HCT116 (cell line): ENCODE measurements around the gene IL1RAPL1. TPM values are rescaled to one million over a fixed set of nuclear protein-coding genes. Genes with fewer than 3 reads are reported as not detected.

Source experiments
- ATAC-seq: fragments of 200-7000 bp; cut with Tn5 transposase; 2 replicates; pipeline ENCODE4 v1.9.1; 2020; ENCODE audit warnings: mild to moderate bottlenecking, moderate library complexity
- BruUV-seq: library from RNA; stranded (reverse); fragments of 400-500 nt; replicated peaks from 2 replicates; lab custom pipeline; 2021; lab: Mats Ljungman, UMichigan
- CTCF ChIA-PET: fragments of 300-600 bp; sonication (Branson Sonifier 250); formaldehyde crosslinking; loops from one replicate; lab custom pipeline; 2021; ENCODE audit warnings: antibody characterized with exemption; lab: Charles Lee
- POLR2A ChIA-PET: fragments of 300-600, 350-600 bp; sonication (Branson Sonifier 250); formaldehyde crosslinking; loops from one replicate; lab custom pipeline; 2021; ENCODE audit warnings: antibody characterized with exemption; lab: Charles Lee
- RAD21 ChIA-PET, 2 experiments: fragments of 300-600 bp; sonication (Branson Sonifier 250); formaldehyde crosslinking; loops; one replicate each; lab custom pipeline; 2023; ENCODE audit warnings: low total read pairs in 2 of 2; ENCODE audit not compliant: uncharacterized antibody in 2 of 2, unreplicated experiment in 2 of 2, low non-redundant PET in 1 of 2; lab: Charles Lee
- DNase-seq: peaks from one replicate; pipeline ENCODE4 v3.0.0-alpha.2; 2010; ENCODE audit warnings: low read depth, low spot score
- H2AFZ ChIP-seq: fragments of 200-600 bp; shearing (Covaris generic), sonication (generic); 2 replicates; pipeline ENCODE4 v1.6.1; 2017; ENCODE audit warnings: low read depth, mixed run types, mixed read lengths, antibody characterized with exemption, low read length; ENCODE audit not compliant: poor library complexity, severe bottlenecking
- H3K27ac ChIP-seq: 2 replicates; pipeline ENCODE4 v1.5.1; 2012; ENCODE audit warnings: low read depth, low read length
- H3K27me3 ChIP-seq: fragments of 200-600 bp; sonication (generic); 2 replicates; pipeline ENCODE4 v1.6.1; 2016; ENCODE audit warnings: mixed run types, low read length, mixed read lengths; ENCODE audit not compliant: insufficient read depth
- H3K36me3 ChIP-seq, 2 experiments: fragments of 200-500 bp in 1 of 2; fragments of 200-600 bp in 1 of 2; sonication (Bioruptor generic) in 1 of 2; sonication (generic) in 1 of 2; 2 replicates each; pipeline versions ENCODE4 v1.5.1 to v1.6.1; 2014 to 2016; ENCODE audit warnings: low read length in 2 of 2, inconsistent platforms in 1 of 2, mixed read lengths in 1 of 2, mixed run types in 1 of 2; ENCODE audit not compliant: insufficient read depth in 2 of 2, control insufficient read depth in 1 of 2
- H3K4me1 ChIP-seq, 2 experiments: fragments of 200-600 bp in 1 of 2; sonication (generic) in 1 of 2; 2 replicates each; pipeline versions ENCODE4 v1.5.1 to v1.6.1; 2012 to 2017; ENCODE audit warnings: low read length in 2 of 2, inconsistent platforms in 1 of 2, mild to moderate bottlenecking in 1 of 2, mixed read lengths in 1 of 2, mixed run types in 1 of 2, moderate library complexity in 1 of 2; ENCODE audit not compliant: insufficient read depth in 2 of 2, control insufficient read depth in 1 of 2
- H3K4me2 ChIP-seq: fragments of 200-600 bp; sonication (generic); 2 replicates; pipeline ENCODE4 v1.6.1; 2017; ENCODE audit warnings: mixed run types, low read length, mixed read lengths
- H3K4me3 ChIP-seq, 2 experiments: fragments of 200-600 bp in 1 of 2; sonication (generic) in 1 of 2; replicated peaks in 1 of 2; 2 replicates each; pipeline ENCODE4 v1.5.1; 2011 to 2016; ENCODE audit warnings: low read length in 2 of 2, control low read depth in 1 of 2, low read depth in 1 of 2, mild to moderate bottlenecking in 1 of 2, mixed read lengths in 1 of 2, mixed run types in 1 of 2
- H3K79me2 ChIP-seq: fragments of 200-600 bp; sonication (generic); 2 replicates; pipeline ENCODE4 v1.6.1; 2017; ENCODE audit warnings: mild to moderate bottlenecking, mixed run types, low read length, moderate library complexity, mixed read lengths; ENCODE audit not compliant: insufficient read depth
- H3K9ac ChIP-seq: fragments of 200-600 bp; sonication (generic); 2 replicates; pipeline ENCODE4 v1.6.1; 2016; ENCODE audit warnings: low read length, mixed read lengths
- H3K9me2 ChIP-seq: fragments of 200-600 bp; sonication (generic), shearing (Covaris generic); 2 replicates; pipeline ENCODE4 v1.6.1; 2017; ENCODE audit warnings: mixed run types, mild to moderate bottlenecking, moderate library complexity; ENCODE audit not compliant: insufficient read depth
- H3K9me3 ChIP-seq, 2 experiments: fragments of 200-500 bp in 1 of 2; fragments of 200-600 bp in 1 of 2; sonication (Bioruptor generic) in 1 of 2; sonication (generic) in 1 of 2; 2 replicates each; pipeline ENCODE4 v1.6.1; 2014 to 2017; ENCODE audit warnings: low read length in 2 of 2, mixed read lengths in 2 of 2, inconsistent platforms in 1 of 2, low read depth in 1 of 2, mild to moderate bottlenecking in 1 of 2, mixed run types in 1 of 2, moderate library complexity in 1 of 2; ENCODE audit not compliant: control insufficient read depth in 1 of 2, insufficient read depth in 1 of 2
- H4K20me1 ChIP-seq: fragments of 200-600 bp; sonication (generic), shearing (Covaris generic); 2 replicates; pipeline ENCODE4 v1.6.1; 2017; ENCODE audit warnings: mixed run types, mild to moderate bottlenecking, moderate library complexity; ENCODE audit not compliant: insufficient read depth
- SRF ChIP-seq: IDR thresholded peaks from 2 replicates; pipeline ENCODE4 v1.6.1; 2012; ENCODE audit warnings: low read depth
- ZFX ChIP-seq: fragments of 450-650 bp; IDR thresholded peaks from 2 replicates; pipeline ENCODE4 v1.6.1; 2017
- intact Hi-C: fragments of 100-400 bp; cut with micrococcal nuclease; formaldehyde crosslinking; loops from 2 replicates; pipeline ENCODE4 v1.10.0; 2022
- total RNA-seq: library from RNA; stranded (reverse); gene quantifications from one replicate; pipeline ENCODE4 v1.2.1, GENCODE V29; 2021; ENCODE audit not compliant: unreplicated experiment
- TF ChIP-seq, protein P1 (sequence below): IDR thresholded peaks from 2 replicates; pipeline ENCODE4 v1.6.1; 2012; ENCODE audit warnings: low read depth
- TF ChIP-seq, protein P2 (sequence below): IDR thresholded peaks from 2 replicates; pipeline ENCODE4 v1.6.1; 2012

The IL1RAPL1 gene
- total RNA-seq, 1 experiment from 2014 or later, result 2.8 TPM

DNA sequence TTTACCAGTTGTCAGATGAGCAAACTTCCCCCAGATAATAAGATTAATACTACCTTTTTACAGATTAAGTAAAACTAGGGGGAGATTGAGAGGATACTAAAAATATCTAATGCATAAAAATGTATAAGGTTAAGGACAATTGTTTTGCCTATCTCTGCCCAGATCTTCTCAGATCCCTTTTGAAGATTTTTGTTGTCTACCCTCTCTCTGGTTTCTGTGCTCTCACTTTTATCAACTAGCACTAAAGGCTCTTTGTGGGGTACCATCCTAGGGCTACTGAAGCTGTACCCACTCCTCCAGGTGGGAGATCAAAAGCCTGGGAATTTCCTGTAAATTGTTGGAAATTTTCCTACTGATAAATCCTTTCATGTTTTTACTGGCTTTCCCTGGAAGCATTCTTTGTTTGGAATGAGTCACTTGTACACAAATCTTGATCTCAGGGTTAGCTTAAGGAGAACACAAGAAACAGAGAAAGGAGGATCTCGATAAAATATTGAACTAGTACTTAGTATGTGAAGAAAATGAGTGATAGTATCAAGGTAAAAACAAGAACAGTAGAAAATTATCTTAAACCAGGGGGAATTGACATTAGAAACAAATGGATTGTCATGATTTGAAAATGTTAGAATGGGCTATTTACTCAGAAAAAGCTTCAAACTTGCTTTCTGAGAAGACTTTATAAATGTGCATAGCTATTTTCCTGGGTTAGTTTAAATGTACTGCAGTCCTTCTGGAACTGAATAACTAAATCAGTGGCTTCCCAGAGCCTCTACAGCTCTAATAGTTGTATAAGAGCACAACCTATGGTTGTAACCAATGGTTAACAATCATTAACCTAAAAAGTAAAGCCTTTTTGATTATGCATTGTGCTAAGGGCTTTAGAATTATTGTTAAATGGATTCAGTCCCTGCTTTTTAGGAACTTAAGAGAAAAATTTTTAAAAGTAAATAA lies 948.2 kb downstream of the IL1RAPL1 start:
- DNase-seq, result no peak
- CTCF ChIA-PET, result no interaction called here
- H3K9me2 ChIP-seq, result no peaks in the 10 kb centered on the region
- H3K79me2 ChIP-seq, result no peaks in the 10 kb centered on the region
- no peak for TF ChIP-seq SRF
- TF ChIP-seq, protein P1, sequence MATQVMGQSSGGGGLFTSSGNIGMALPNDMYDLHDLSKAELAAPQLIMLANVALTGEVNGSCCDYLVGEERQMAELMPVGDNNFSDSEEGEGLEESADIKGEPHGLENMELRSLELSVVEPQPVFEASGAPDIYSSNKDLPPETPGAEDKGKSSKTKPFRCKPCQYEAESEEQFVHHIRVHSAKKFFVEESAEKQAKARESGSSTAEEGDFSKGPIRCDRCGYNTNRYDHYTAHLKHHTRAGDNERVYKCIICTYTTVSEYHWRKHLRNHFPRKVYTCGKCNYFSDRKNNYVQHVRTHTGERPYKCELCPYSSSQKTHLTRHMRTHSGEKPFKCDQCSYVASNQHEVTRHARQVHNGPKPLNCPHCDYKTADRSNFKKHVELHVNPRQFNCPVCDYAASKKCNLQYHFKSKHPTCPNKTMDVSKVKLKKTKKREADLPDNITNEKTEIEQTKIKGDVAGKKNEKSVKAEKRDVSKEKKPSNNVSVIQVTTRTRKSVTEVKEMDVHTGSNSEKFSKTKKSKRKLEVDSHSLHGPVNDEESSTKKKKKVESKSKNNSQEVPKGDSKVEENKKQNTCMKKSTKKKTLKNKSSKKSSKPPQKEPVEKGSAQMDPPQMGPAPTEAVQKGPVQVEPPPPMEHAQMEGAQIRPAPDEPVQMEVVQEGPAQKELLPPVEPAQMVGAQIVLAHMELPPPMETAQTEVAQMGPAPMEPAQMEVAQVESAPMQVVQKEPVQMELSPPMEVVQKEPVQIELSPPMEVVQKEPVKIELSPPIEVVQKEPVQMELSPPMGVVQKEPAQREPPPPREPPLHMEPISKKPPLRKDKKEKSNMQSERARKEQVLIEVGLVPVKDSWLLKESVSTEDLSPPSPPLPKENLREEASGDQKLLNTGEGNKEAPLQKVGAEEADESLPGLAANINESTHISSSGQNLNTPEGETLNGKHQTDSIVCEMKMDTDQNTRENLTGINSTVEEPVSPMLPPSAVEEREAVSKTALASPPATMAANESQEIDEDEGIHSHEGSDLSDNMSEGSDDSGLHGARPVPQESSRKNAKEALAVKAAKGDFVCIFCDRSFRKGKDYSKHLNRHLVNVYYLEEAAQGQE, result no peak
- TF ChIP-seq, protein P2, sequence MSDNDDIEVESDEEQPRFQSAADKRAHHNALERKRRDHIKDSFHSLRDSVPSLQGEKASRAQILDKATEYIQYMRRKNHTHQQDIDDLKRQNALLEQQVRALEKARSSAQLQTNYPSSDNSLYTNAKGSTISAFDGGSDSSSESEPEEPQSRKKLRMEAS, result no peak
- TF ChIP-seq ZFX, result no peak
- TF ChIP-seq, all 23 proteins: peak for 0
- Histone ChIP-seq H2AFZ (no peak overlapping the region), H3K9me3 (no peaks in the 10 kb centered on the region), H3K4me1 (no peaks in the 10 kb centered on the region), H3K4me3 (no peak overlapping the region), H3K27me3 (no peaks in the 10 kb centered on the region), H3K36me3 (no peaks in the 10 kb centered on the region), H3K9ac (no peak overlapping the region), H3K27ac (no peak overlapping the region), H3K4me2 (no peak overlapping the region), H4K20me1 (no peaks in the 10 kb centered on the region)
- ChIA-PET POLR2A (no interaction called here), RAD21 (no interaction called here)
- ATAC-seq, result no peak
- intact Hi-C loops, result no loop called here
- BruUV-seq, result no TSS peak
